GM23338 (cell line): ENCODE measurements around the gene NCK2. TPM values are rescaled to one million over a fixed set of nuclear protein-coding genes. Genes with fewer than 3 reads are reported as not detected.

Experiments used
- ATAC-seq: fragments of 200-7000 bp; cut with Tn5 transposase; 3 replicates; pipeline ENCODE4 v1.9.1; 2020
- DNase-seq: peaks from one replicate; pipeline ENCODE4 v3.0.0-alpha.2; 2015; ENCODE audit warnings: low spot score
- H2AFZ ChIP-seq: fragments of 200-600 bp; sonication (generic); 2 replicates; pipeline ENCODE4 v1.8.0; 2016; ENCODE audit warnings: antibody characterized with exemption, mild to moderate bottlenecking, moderate library complexity
- H3F3A ChIP-seq: fragments of 200-600 bp; sonication (generic); replicated peaks from 2 replicates; pipeline ENCODE4 v1.8.0; 2017; ENCODE audit warnings: antibody characterized with exemption, mixed run types, low read depth
- H3K27ac ChIP-seq: fragments of 200-600 bp; sonication (generic); 2 replicates; pipeline ENCODE4 v1.6.1; 2016; ENCODE audit warnings: low read depth
- H3K27me3 ChIP-seq: fragments of 200-600 bp; sonication (generic); 2 replicates; pipeline ENCODE4 v1.8.0; 2016; ENCODE audit warnings: mild to moderate bottlenecking, mixed run types, moderate library complexity; ENCODE audit not compliant: insufficient read depth
- H3K36me3 ChIP-seq: fragments of 200-600 bp; sonication (generic); 2 replicates; pipeline ENCODE4 v1.8.0; 2016; ENCODE audit warnings: mild to moderate bottlenecking; ENCODE audit not compliant: insufficient read depth
- H3K4me1 ChIP-seq: fragments of 200-600 bp; sonication (generic); 2 replicates; pipeline ENCODE4 v1.8.0; 2016; ENCODE audit warnings: mild to moderate bottlenecking, moderate library complexity; ENCODE audit not compliant: insufficient read depth
- H3K4me2 ChIP-seq: fragments of 200-600 bp; sonication (generic); 2 replicates; pipeline ENCODE4 v1.7.1; 2017; ENCODE audit warnings: mixed run types
- H3K4me3 ChIP-seq: fragments of 200-600 bp; sonication (generic); 2 replicates; pipeline ENCODE4 v1.6.1; 2016; ENCODE audit warnings: mixed run types
- H3K79me2 ChIP-seq: fragments of 200-600 bp; sonication (generic); replicated peaks from 2 replicates; pipeline ENCODE4 v1.8.0; 2017; ENCODE audit warnings: mild to moderate bottlenecking; ENCODE audit not compliant: insufficient read depth
- H3K9me2 ChIP-seq: fragments of 200-600 bp; sonication (generic); 2 replicates; pipeline ENCODE4 v1.8.0; 2017; ENCODE audit not compliant: insufficient read depth
- H4K20me1 ChIP-seq: fragments of 200-600 bp; sonication (generic); replicated peaks from 2 replicates; pipeline ENCODE4 v1.8.0; 2017; ENCODE audit warnings: mild to moderate bottlenecking; ENCODE audit not compliant: insufficient read depth
- H3K27ac Mint-ChIP-seq: 2 replicates; pipeline ENCODE4 v1.8.0; 2020; ENCODE audit warnings: inconsistent platforms, mild to moderate bottlenecking, moderate library complexity, mixed read lengths
- H3K27me3 Mint-ChIP-seq: 3 replicates; pipeline ENCODE4 v1.8.0; 2022; ENCODE audit warnings: low read depth, mild to moderate bottlenecking, moderate library complexity, mixed read lengths, inconsistent platforms; ENCODE audit not compliant: insufficient read depth, poor library complexity
- H3K36me3 Mint-ChIP-seq: 3 replicates; pipeline ENCODE4 v1.8.0; 2021; ENCODE audit warnings: low read depth, mild to moderate bottlenecking, inconsistent platforms, moderate library complexity, mixed read lengths
- H3K4me1 Mint-ChIP-seq: 3 replicates; pipeline ENCODE4 v1.8.0; 2020; ENCODE audit warnings: mild to moderate bottlenecking, inconsistent platforms, mixed read lengths
- H3K4me3 Mint-ChIP-seq: 3 replicates; pipeline ENCODE4 v1.8.0; 2021; ENCODE audit warnings: moderate library complexity, mild to moderate bottlenecking, inconsistent platforms, mixed read lengths
- H3K9me3 Mint-ChIP-seq: 3 replicates; pipeline ENCODE4 v1.8.0; 2020; ENCODE audit warnings: moderate library complexity, mild to moderate bottlenecking, inconsistent platforms, mixed read lengths
- CREB1 ChIP-seq: fragments of 250-450 bp; sonication (Bioruptor Pico); IDR thresholded peaks from 2 replicates; pipeline ENCODE4 v1.5.0; 2020; ENCODE audit warnings: low read depth, mild to moderate bottlenecking, moderate library complexity
- CTCF ChIP-seq, 2 experiments: fragments of 200-600 bp in 1 of 2; sonication (generic) in 1 of 2; conservative IDR thresholded peaks; 2 replicates each; pipeline versions ENCODE4 v1.5.1 to v1.6.1; 2016 to 2017; ENCODE audit warnings: antibody characterized with exemption in 2 of 2, low read depth in 2 of 2, mild to moderate bottlenecking in 2 of 2, moderate library complexity in 1 of 2
- ETS1 ChIP-seq: IDR thresholded peaks from 2 replicates; pipeline ENCODE4 v1.6.1; 2016; ENCODE audit warnings: antibody characterized with exemption
- EZH2 ChIP-seq: fragments of 200-600 bp; sonication (generic); IDR thresholded peaks from one replicate; pipeline ENCODE4 v1.8.0; 2017; ENCODE audit warnings: antibody characterized with exemption, mild to moderate bottlenecking, low read depth; ENCODE audit not compliant: unreplicated experiment
- EZH2phosphoT487 ChIP-seq: fragments of 200-600 bp; sonication (generic); IDR thresholded peaks from one replicate; pipeline ENCODE4 v1.8.1; 2018; ENCODE audit warnings: antibody characterized with exemption; ENCODE audit not compliant: unreplicated experiment
- JUNB ChIP-seq: IDR thresholded peaks from one replicate; pipeline ENCODE4 v1.6.1; 2016; ENCODE audit warnings: antibody characterized with exemption; ENCODE audit not compliant: unreplicated experiment
- NANOG ChIP-seq: IDR thresholded peaks from 2 replicates; pipeline ENCODE4 v1.6.1; 2016; ENCODE audit warnings: antibody characterized with exemption, borderline replicate concordance
- POLR2AphosphoS5 ChIP-seq: IDR thresholded peaks from 2 replicates; pipeline ENCODE4 v1.6.1; 2016; ENCODE audit warnings: antibody characterized with exemption, low read depth
- REST ChIP-seq: IDR thresholded peaks from one replicate; pipeline ENCODE4 v1.6.1; 2018; ENCODE audit warnings: antibody characterized with exemption; ENCODE audit not compliant: unreplicated experiment
- STAT1 ChIP-seq: IDR thresholded peaks from one replicate; pipeline ENCODE4 v1.6.1; 2016; ENCODE audit warnings: antibody characterized with exemption; ENCODE audit not compliant: unreplicated experiment
- ZNF114 ChIP-seq: fragments of 250-450 bp; sonication (Bioruptor Pico); IDR thresholded peaks from 2 replicates; pipeline ENCODE4 v1.5.0; 2020; ENCODE audit warnings: mild to moderate bottlenecking, moderate library complexity
- ZNF331 ChIP-seq: fragments of 250-450 bp; sonication (Bioruptor Pico); IDR thresholded peaks from 2 replicates; pipeline ENCODE4 v1.5.0; 2020; ENCODE audit warnings: low read depth, mild to moderate bottlenecking, moderate library complexity
- ZNF462 ChIP-seq: fragments of 250-450 bp; sonication (Bioruptor Pico); IDR thresholded peaks from 2 replicates; pipeline ENCODE4 v1.5.0; 2020; ENCODE audit warnings: mild to moderate bottlenecking, moderate library complexity
- polyA plus RNA-seq: library from polyadenylated mRNA; unstranded; fragments of >200 nt; fragmentation: Nextera tagmentation; extraction: Ambion mirVana; gene quantifications from 2 replicates; pipeline ENCODE4 v1.2.1, GENCODE V29; 2016
- total RNA-seq: library from RNA; depleted of rRNA; stranded (reverse); fragments of >200 nt; shearing (Covaris generic); gene quantifications from 2 replicates; pipeline ENCODE4 v1.2.3, GENCODE V29; 2014

The NCK2 gene
- total and polyA plus RNA-seq, 2 experiments from 2014 or later: 26.9 to 59.9 TPM

GRCh38 chr2:105924932-105925331, 180.2 kb downstream of the NCK2 start:
- ATAC-seq: no peak
- Histone ChIP-seq H3K36me3 (no peaks in the 10 kb centered on the region), H4K20me1 (no peaks in the 10 kb centered on the region), H3K4me1 (no peaks in the 10 kb centered on the region), H3F3A (no peaks in the 10 kb centered on the region), H3K4me2 (no peak overlapping the region), H3K9me2 (no peaks in the 10 kb centered on the region), H3K27me3 (no peaks in the 10 kb centered on the region), H3K27ac (no peak overlapping the region), H2AFZ (no peak overlapping the region), H3K79me2 (no peaks in the 10 kb centered on the region), H3K4me3 (no peak overlapping the region)
- peaks cover 3% of the 10 kb centered on the region for H3K27me3 Mint-ChIP-seq
- no peaks in the 10 kb centered on the region for H3K4me1 Mint-ChIP-seq
- TF ChIP-seq JUNB (no peak), ZNF331 (CRISPR knock-in tag) (no peak), EZH2 (no peak), ZNF462 (CRISPR knock-in tag) (no peak), NANOG (no peak), ETS1 (no peak), STAT1 (no peak), CTCF (conservative IDR thresholded peaks at IDR 0.05; ENCODE audit: low read depth in 2 of 2) (no peak), REST (no peak), ZNF114 (CRISPR knock-in tag) (no peak), CREB1 (CRISPR knock-in tag) (no peak), EZH2phosphoT487 (no peak), POLR2AphosphoS5 (no peak)
- H3K9me3 Mint-ChIP-seq: peaks cover 8% of the 10 kb centered on the region
- DNase-seq: no peak
- no peak overlapping the region for H3K27ac Mint-ChIP-seq
- peaks cover 3% of the 10 kb centered on the region; the same call in 1 of the 3 replicates for H3K36me3 Mint-ChIP-seq
- no peak overlapping the region for H3K4me3 Mint-ChIP-seq
